ENCODE data around the gene TUBA1C.
"Not testable (repeated sequence)": the region's sequence is repeated elsewhere in the genome, so short reads cannot be mapped to it uniquely, and the experiment has no call there.

TUBA1C gene

GRCh38 chr12:49305762-49306510, 41.1 kb downstream of the TUBA1C start:
- Histone ChIP-seq H3K18ac (ENCODE audit: low read depth in 1 of 2, low read length in 2 of 2) (no peak overlapping the region), H2BK15ac (ENCODE audit: low read depth, poor library complexity, severe bottlenecking) (no peak overlapping the region), H2BK5ac (ENCODE audit: low read depth, low read length, poor library complexity, severe bottlenecking) (no peak overlapping the region), H4K8ac (ENCODE audit: low read length) (no peak overlapping the region), H3K4me3 (ENCODE audit: insufficient read depth in 1 of 2, low read depth in 1 of 2, low read length in 2 of 2) (no peak overlapping the region), H3K9ac (ENCODE audit: low read length) (no peak overlapping the region), H2BK120ac (ENCODE audit: low read depth, low read length) (no peak overlapping the region), H2AFZ (ENCODE audit: low read depth, low read length) (no peak overlapping the region), H4K91ac (ENCODE audit: low read length) (no peak overlapping the region), H3K4me2 (ENCODE audit: low read length, poor library complexity, severe bottlenecking) (no peak overlapping the region), H3K23ac (ENCODE audit: low read length in 2 of 2) (no peak overlapping the region), H3K79me1 (replicated peaks; ENCODE audit: low read length, poor library complexity, severe bottlenecking) (no peaks in the 10 kb centered on the region), H3K27me3 (ENCODE audit: control insufficient read depth in 1 of 2, insufficient read depth in 1 of 2, low read length in 2 of 2) (peaks cover 21 to 48% of the 10 kb centered on the region in 2 experiments), H3K4ac (ENCODE audit: low read depth in 1 of 2, low read length in 2 of 2) (no peak overlapping the region), H3K9me3 (ENCODE audit: control insufficient read depth, low read length) (no peaks in the 10 kb centered on the region), H3K4me1 (ENCODE audit: control insufficient read depth, insufficient read depth, low read depth, low read length) (no peaks in the 10 kb centered on the region), H3K27ac (ENCODE audit: low read length, poor library complexity, severe bottlenecking) (no peak overlapping the region), H2BK12ac (ENCODE audit: low read length in 2 of 2) (no peak overlapping the region), H2AK5ac (ENCODE audit: low read length, severe bottlenecking) (no peak overlapping the region), H3K14ac (ENCODE audit: low read length in 2 of 2) (no peak overlapping the region), H3K36me3 (ENCODE audit: control insufficient read depth in 1 of 2, insufficient read depth in 2 of 2, low read depth in 1 of 2, low read length in 2 of 2) (no peaks in the 10 kb centered on the region)
- WGBS = 69% methylated on average over 6 of the region's 6 CpGs
- DNase-seq = no peak

GRCh38 chr12:49309386-49309785, 44.5 kb downstream of the TUBA1C start:
- no peak overlapping the region for H4K91ac ChIP-seq (ENCODE audit: low read length)
- DNase-seq = no peak
- 71% methylated on average over 7 of the region's 7 CpGs for WGBS
- H3K36me3 ChIP-seq (ENCODE audit: control insufficient read depth in 1 of 2, insufficient read depth in 2 of 2, low read depth in 1 of 2, low read length in 2 of 2) = no peaks in the 10 kb centered on the region
- no peak overlapping the region for H3K27ac ChIP-seq (ENCODE audit: low read length, poor library complexity, severe bottlenecking)
- H3K9ac ChIP-seq (ENCODE audit: low read length) = no peak overlapping the region
- no peak overlapping the region for H3K4me3 ChIP-seq (ENCODE audit: insufficient read depth in 1 of 2, low read depth in 1 of 2, low read length in 2 of 2)
- H2BK5ac ChIP-seq (ENCODE audit: low read depth, low read length, poor library complexity, severe bottlenecking) = no peak overlapping the region
- no peak overlapping the region for H2AFZ ChIP-seq (ENCODE audit: low read depth, low read length)
- H2BK12ac ChIP-seq (ENCODE audit: low read length in 2 of 2) = no peak overlapping the region
- no peak overlapping the region for H2BK15ac ChIP-seq (ENCODE audit: low read depth, poor library complexity, severe bottlenecking)
- no peak overlapping the region for H4K8ac ChIP-seq (ENCODE audit: low read length)
- peaks cover 9 to 28% of the 10 kb centered on the region in 2 experiments for H3K27me3 ChIP-seq (ENCODE audit: control insufficient read depth in 1 of 2, insufficient read depth in 1 of 2, low read length in 2 of 2)
- H2AK5ac ChIP-seq (ENCODE audit: low read length, severe bottlenecking) = no peak overlapping the region
- no peaks in the 10 kb centered on the region for H3K79me1 ChIP-seq (replicated peaks; ENCODE audit: low read length, poor library complexity, severe bottlenecking)
- no peak overlapping the region for H3K14ac ChIP-seq (ENCODE audit: low read length in 2 of 2)
- no peak overlapping the region for H3K23ac ChIP-seq (ENCODE audit: low read length in 2 of 2)
- no peak overlapping the region for H2BK120ac ChIP-seq (ENCODE audit: low read depth, low read length)
- H3K4me1 ChIP-seq (ENCODE audit: control insufficient read depth, insufficient read depth, low read depth, low read length) = no peaks in the 10 kb centered on the region
- no peak overlapping the region for H3K4me2 ChIP-seq (ENCODE audit: low read length, poor library complexity, severe bottlenecking)
- no peaks in the 10 kb centered on the region for H3K9me3 ChIP-seq (ENCODE audit: control insufficient read depth, low read length)
- no peak overlapping the region for H3K4ac ChIP-seq (ENCODE audit: low read depth in 1 of 2, low read length in 2 of 2)
- no peak overlapping the region for H3K18ac ChIP-seq (ENCODE audit: low read depth in 1 of 2, low read length in 2 of 2)

- not testable (repeated sequence) for H3K79me1 ChIP-seq (replicated peaks; ENCODE audit: low read length, poor library complexity, severe bottlenecking); H3K27ac ChIP-seq (ENCODE audit: low read length, poor library complexity, severe bottlenecking); H3K36me3 ChIP-seq (ENCODE audit: control insufficient read depth in 1 of 2, insufficient read depth in 2 of 2, low read depth in 1 of 2, low read length in 2 of 2); H4K91ac ChIP-seq (ENCODE audit: low read length); H2AFZ ChIP-seq (ENCODE audit: low read depth, low read length); H3K23ac ChIP-seq (ENCODE audit: low read length in 2 of 2); H2BK120ac ChIP-seq (ENCODE audit: low read depth, low read length); H3K18ac ChIP-seq (ENCODE audit: low read depth in 1 of 2, low read length in 2 of 2); H4K8ac ChIP-seq (ENCODE audit: low read length); H2AK5ac ChIP-seq (ENCODE audit: low read length, severe bottlenecking); H3K4ac ChIP-seq (ENCODE audit: low read depth in 1 of 2, low read length in 2 of 2); H3K4me1 ChIP-seq (ENCODE audit: control insufficient read depth, insufficient read depth, low read depth, low read length); H3K9me3 ChIP-seq (ENCODE audit: control insufficient read depth, low read length); H2BK15ac ChIP-seq (ENCODE audit: low read depth, poor library complexity, severe bottlenecking); H3K9ac ChIP-seq (ENCODE audit: low read length); H2BK12ac ChIP-seq (ENCODE audit: low read length in 2 of 2); H3K4me2 ChIP-seq (ENCODE audit: low read length, poor library complexity, severe bottlenecking); H3K14ac ChIP-seq (ENCODE audit: low read length in 2 of 2); DNase-seq; H3K4me3 ChIP-seq (ENCODE audit: insufficient read depth in 1 of 2, low read depth in 1 of 2, low read length in 2 of 2); H2BK5ac ChIP-seq (ENCODE audit: low read depth, low read length, poor library complexity, severe bottlenecking)
- no CpG with 5 or more reads among the region's 3 CpGs for WGBS
- H3K27me3 ChIP-seq (ENCODE audit: control insufficient read depth in 1 of 2, insufficient read depth in 1 of 2, low read length in 2 of 2) = peaks cover 8 to 27% of the 10 kb centered on the region in 2 experiments
Observed at GRCh38 chr12:49310451-49311000, 45.6 kb downstream of the TUBA1C start.

- Histone ChIP-seq H3K14ac (ENCODE audit: low read length in 2 of 2) (no peak overlapping the region), H3K36me3 (ENCODE audit: control insufficient read depth in 1 of 2, insufficient read depth in 2 of 2, low read depth in 1 of 2, low read length in 2 of 2) (no peaks in the 10 kb centered on the region), H3K79me1 (replicated peaks; ENCODE audit: low read length, poor library complexity, severe bottlenecking) (no peaks in the 10 kb centered on the region), H4K8ac (ENCODE audit: low read length) (no peak overlapping the region), H4K91ac (ENCODE audit: low read length) (no peak overlapping the region), H2AK5ac (ENCODE audit: low read length, severe bottlenecking) (no peak overlapping the region), H2BK120ac (ENCODE audit: low read depth, low read length) (no peak overlapping the region), H2BK12ac (ENCODE audit: low read length in 2 of 2) (no peak overlapping the region), H3K9me3 (ENCODE audit: control insufficient read depth, low read length) (no peaks in the 10 kb centered on the region), H3K4me3 (ENCODE audit: insufficient read depth in 1 of 2, low read depth in 1 of 2, low read length in 2 of 2) (no peak overlapping the region), H2BK15ac (ENCODE audit: low read depth, poor library complexity, severe bottlenecking) (no peak overlapping the region), H3K4me2 (ENCODE audit: low read length, poor library complexity, severe bottlenecking) (no peak overlapping the region), H3K4ac (ENCODE audit: low read depth in 1 of 2, low read length in 2 of 2) (no peak overlapping the region), H2BK5ac (ENCODE audit: low read depth, low read length, poor library complexity, severe bottlenecking) (no peak overlapping the region), H3K27me3 (ENCODE audit: control insufficient read depth in 1 of 2, insufficient read depth in 1 of 2, low read length in 2 of 2) (peaks cover 0 to 3% of the 10 kb centered on the region in 2 experiments), H3K18ac (ENCODE audit: low read depth in 1 of 2, low read length in 2 of 2) (no peak overlapping the region), H2AFZ (ENCODE audit: low read depth, low read length) (peak overlapping the region; percentile 14), H3K27ac (ENCODE audit: low read length, poor library complexity, severe bottlenecking) (no peak overlapping the region), H3K9ac (ENCODE audit: low read length) (no peak overlapping the region), H3K4me1 (ENCODE audit: control insufficient read depth, insufficient read depth, low read depth, low read length) (no peaks in the 10 kb centered on the region), H3K23ac (ENCODE audit: low read length in 2 of 2) (no peak overlapping the region)
- WGBS = 85% methylated on average over 1 of the region's 1 CpG
- DNase-seq = no peak
Observed at GRCh38 chr12:49314811-49315210, 49.9 kb downstream of the TUBA1C start.
